HL-60 (cell line): ENCODE data around the gene NFAM1.

Experiments
- DNase-seq, 2 experiments: peaks; one replicate each; pipeline ENCODE4 v3.0.0-alpha.2; 2010 to 2020; ENCODE audit warnings: low read depth in 1 of 2, low spot score in 1 of 2
- H3K27ac ChIP-seq: fragments of 250-450 bp; sonication (Bioruptor Pico); replicated peaks from 2 replicates; pipeline ENCODE4 v1.5.1; 2020; ENCODE audit warnings: mild to moderate bottlenecking, moderate library complexity
- H3K27me3 ChIP-seq: fragments of 250-450 bp; sonication (Bioruptor Pico); 2 replicates; pipeline ENCODE4 v1.5.1; 2021; ENCODE audit warnings: mild to moderate bottlenecking, moderate library complexity; ENCODE audit not compliant: insufficient read depth, poor library complexity, severe bottlenecking
- H3K4me3 ChIP-seq: replicated peaks from 2 replicates; pipeline ENCODE4 v1.5.1; 2011; ENCODE audit warnings: mild to moderate bottlenecking, control low read depth, low read length; ENCODE audit not compliant: insufficient read depth
- CTCF ChIP-seq: IDR thresholded peaks from one replicate; pipeline ENCODE4 v1.5.1; 2011; ENCODE audit warnings: low read length, control low read depth, inconsistent platforms; ENCODE audit not compliant: insufficient read depth
- GABPA ChIP-seq: IDR thresholded peaks from 2 replicates; pipeline ENCODE4 v1.6.1; 2012; ENCODE audit warnings: low read depth
- POLR2AphosphoS5 ChIP-seq: IDR thresholded peaks from 2 replicates; pipeline ENCODE4 v1.6.1; 2012; ENCODE audit warnings: low read depth
- REST ChIP-seq: IDR thresholded peaks from 2 replicates; pipeline ENCODE4 v1.6.1; 2012; ENCODE audit warnings: low read depth; ENCODE audit not compliant: insufficient replicate concordance
- SPI1 ChIP-seq: IDR thresholded peaks from 2 replicates; pipeline ENCODE4 v1.6.1; 2012; ENCODE audit warnings: low read depth, mild to moderate bottlenecking, borderline replicate concordance

NFAM1 gene

GRCh38 chr22:42347281-42347824 is 84.8 kb downstream of the NFAM1 start:
- no peak for DNase-seq
- peaks cover 19% of the 10 kb centered on the region for H3K27me3 ChIP-seq
- no peak overlapping the region for H3K27ac ChIP-seq
- no peak overlapping the region for H3K4me3 ChIP-seq
- TF ChIP-seq SPI1 (no peak), REST (no peak), CTCF (no peak), POLR2AphosphoS5 (no peak)

GRCh38 chr22:42346722-42347121 is 85.5 kb downstream of the NFAM1 start:
- DNase-seq = no peak

GRCh38 chr22:42345458-42345857 is 86.7 kb downstream of the NFAM1 start:
- Histone ChIP-seq H3K27ac (no peak overlapping the region), H3K4me3 (no peak overlapping the region), H3K27me3 (peaks cover 28% of the 10 kb centered on the region)
- TF ChIP-seq REST (no peak), GABPA (no peak), SPI1 (no peak), POLR2AphosphoS5 (no peak), CTCF (no peak)
- DNase-seq = no peak

More at GRCh38 chr22:42346722-42347121, 85.5 kb downstream of the NFAM1 start:
- TF ChIP-seq SPI1 = no peak
- TF ChIP-seq POLR2AphosphoS5 = no peak
- no peak for TF ChIP-seq GABPA
- no peak for TF ChIP-seq REST
- TF ChIP-seq CTCF = no peak
- no peak overlapping the region for H3K27ac ChIP-seq
- no peak overlapping the region for H3K4me3 ChIP-seq
- peaks cover 22% of the 10 kb centered on the region for H3K27me3 ChIP-seq
